Measurements from ENCODE around the gene LAMC1.

DNA sequence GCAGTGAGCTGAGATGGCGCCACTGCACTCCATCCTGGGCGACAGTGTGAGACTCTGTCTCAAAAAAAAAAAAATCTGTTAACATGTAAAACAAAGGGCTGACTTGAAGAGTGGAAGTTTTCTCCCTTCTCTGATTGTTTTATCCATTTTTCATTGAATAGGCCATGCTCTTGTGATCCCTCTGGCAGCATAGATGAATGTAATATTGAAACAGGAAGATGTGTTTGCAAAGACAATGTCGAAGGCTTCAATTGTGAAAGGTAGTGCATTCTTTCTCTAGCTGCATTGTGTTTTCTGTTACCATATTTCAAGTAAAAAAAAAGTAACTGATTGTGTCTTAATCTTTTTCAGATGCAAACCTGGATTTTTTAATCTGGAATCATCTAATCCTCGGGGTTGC lies 93.2 kb downstream of the LAMC1 start:
- no peak for TF ChIP-seq EZH2 (IDR thresholded peaks at IDR 0.05; ENCODE audit: borderline replicate concordance, low read depth, low read length, poor library complexity, severe bottlenecking)
- no peak for TF ChIP-seq CTCF (conservative IDR thresholded peaks at IDR 0.05; ENCODE audit: low read depth, low read length)

All from A673 (cell line).